GM21528 (cell line): ENCODE results near the gene SLC66A2.
"Not testable (repeated sequence)": the region's sequence is repeated elsewhere in the genome, so short reads cannot be mapped to it uniquely, and the experiment has no call there.

Source experiments
- ATAC-seq: cut with Tn5 transposase; IDR thresholded peaks from one replicate; pipeline ENCODE4 v1.9.1; 2021; ENCODE audit warnings: mild to moderate bottlenecking, moderate library complexity; ENCODE audit not compliant: unreplicated experiment, low FRiP score

SLC66A2 gene

GRCh38 chr18:79883461-79884293, 67.8 kb downstream of the SLC66A2 start:
- no peak for ATAC-seq

- ATAC-seq, result no peak
These were observed 68.8 kb downstream of the SLC66A2 start for GRCh38 chr18:79882522-79883241.

- ATAC-seq, result no peak
These were observed 69.8 kb downstream of the SLC66A2 start for GRCh38 chr18:79881695-79882094.

DNA sequence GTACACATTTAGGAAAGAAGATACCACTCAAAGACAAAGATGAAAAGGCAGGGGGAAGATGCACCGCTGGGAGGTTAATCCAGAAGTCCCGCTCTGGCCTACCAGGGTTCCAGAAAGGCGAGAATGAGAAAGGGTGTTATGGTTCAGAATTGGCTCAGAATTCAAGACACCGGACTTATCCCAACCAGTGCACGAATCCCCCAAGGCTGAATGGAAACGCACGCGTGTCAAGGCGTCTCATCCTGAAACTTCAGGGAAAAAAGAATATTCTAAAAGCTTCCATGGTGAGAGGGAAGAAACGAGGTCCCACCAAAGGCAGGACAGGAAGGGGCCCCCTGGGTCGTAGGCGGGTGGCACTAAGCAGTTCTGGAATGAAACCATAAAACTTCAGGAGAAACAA, 71.9 kb downstream of the SLC66A2 start:
- ATAC-seq, result no peak

DNA sequence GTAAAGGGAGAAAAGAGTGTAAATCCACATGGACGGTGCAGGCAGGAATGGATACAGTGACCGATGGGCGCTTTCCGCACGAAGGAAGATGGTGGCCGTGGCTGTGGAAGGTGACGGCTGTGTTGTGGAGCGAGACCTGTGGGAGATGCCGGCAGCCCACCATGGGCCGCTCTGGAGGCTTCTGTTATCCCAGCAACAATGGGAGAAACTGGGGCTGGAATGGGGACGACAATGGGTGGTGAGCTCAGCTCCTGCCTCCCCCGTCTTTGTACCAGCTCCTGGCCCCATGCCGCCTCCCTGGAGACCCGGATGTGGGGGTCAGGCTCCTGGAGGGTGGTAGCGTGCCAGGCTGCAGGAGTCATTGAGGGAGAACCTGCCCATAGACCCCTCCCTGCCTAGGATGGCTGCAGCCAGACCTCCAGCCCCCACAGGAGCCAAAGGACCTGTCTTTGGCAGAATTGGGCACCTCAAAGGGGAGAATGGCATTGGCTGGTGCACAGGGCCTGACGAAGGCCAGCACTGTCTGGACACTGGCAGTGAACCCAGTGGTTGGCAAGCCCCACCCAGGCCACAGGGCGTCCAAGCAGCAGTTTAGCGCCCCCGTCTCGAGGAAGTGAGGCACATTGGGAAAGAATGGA, 72.6 kb downstream of the SLC66A2 start:
- ATAC-seq, result no peak

DNA sequence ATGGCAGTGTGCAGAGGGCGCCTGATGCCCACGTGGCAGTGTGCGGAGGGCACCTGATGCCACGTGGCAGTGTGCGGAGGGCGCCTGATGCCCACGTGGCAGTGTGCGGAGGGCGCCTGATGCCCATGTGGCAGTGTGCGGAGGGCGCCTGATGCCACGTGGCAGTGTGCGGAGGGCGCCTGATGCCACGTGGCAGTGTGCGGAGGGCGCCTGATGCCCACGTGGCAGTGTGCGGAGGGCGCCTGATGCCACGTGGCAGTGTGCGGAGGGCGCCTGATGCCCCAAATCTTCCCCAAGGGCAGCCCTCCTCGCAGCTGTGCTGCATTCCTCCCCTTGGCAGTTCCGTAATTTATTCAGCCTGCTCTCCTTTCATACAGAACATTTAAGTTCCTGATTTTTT, 73.2 kb downstream of the SLC66A2 start:
- not testable (repeated sequence) for ATAC-seq

- no peak for ATAC-seq
These were observed 74.0 kb downstream of the SLC66A2 start for GRCh38 chr18:79877163-79878091.

- ATAC-seq, result no peak
These were observed 75.0 kb downstream of the SLC66A2 start for GRCh38 chr18:79876497-79876896.

GRCh38 chr18:79875931-79876461, 75.5 kb downstream of the SLC66A2 start:
- ATAC-seq, result no peak

DNA sequence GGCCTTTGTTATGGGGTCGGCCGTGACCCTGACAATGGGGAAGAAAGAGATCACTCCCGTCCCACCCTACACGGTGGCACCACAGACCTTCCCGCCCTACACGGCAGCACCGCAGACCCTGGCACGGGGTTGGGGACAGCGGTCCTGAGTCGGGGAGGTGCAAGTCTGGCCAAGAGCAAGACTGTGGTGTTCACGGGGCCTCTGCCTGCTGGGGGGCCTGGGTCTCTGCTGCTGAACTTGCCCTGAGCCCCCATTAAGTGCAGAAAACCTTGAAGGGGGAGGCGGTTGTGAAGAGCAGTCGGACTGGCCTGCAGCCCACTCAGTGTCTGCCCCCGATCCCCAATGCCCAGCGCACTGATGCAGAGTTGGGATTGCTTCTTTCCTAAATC, 75.9 kb downstream of the SLC66A2 start:
- ATAC-seq, result no peak

- ATAC-seq, result no peak
These were observed 76.6 kb downstream of the SLC66A2 start for GRCh38 chr18:79874553-79875530.

GRCh38 chr18:79873449-79874110, 77.9 kb downstream of the SLC66A2 start:
- ATAC-seq, result no peak

GRCh38 chr18:79872527-79873444, 78.7 kb downstream of the SLC66A2 start:
- ATAC-seq, result no peak

- ATAC-seq, result no peak
These were observed 79.9 kb downstream of the SLC66A2 start for GRCh38 chr18:79871481-79872091.

- ATAC-seq, result no peak
These were observed 80.4 kb downstream of the SLC66A2 start for GRCh38 chr18:79871026-79871390.

DNA sequence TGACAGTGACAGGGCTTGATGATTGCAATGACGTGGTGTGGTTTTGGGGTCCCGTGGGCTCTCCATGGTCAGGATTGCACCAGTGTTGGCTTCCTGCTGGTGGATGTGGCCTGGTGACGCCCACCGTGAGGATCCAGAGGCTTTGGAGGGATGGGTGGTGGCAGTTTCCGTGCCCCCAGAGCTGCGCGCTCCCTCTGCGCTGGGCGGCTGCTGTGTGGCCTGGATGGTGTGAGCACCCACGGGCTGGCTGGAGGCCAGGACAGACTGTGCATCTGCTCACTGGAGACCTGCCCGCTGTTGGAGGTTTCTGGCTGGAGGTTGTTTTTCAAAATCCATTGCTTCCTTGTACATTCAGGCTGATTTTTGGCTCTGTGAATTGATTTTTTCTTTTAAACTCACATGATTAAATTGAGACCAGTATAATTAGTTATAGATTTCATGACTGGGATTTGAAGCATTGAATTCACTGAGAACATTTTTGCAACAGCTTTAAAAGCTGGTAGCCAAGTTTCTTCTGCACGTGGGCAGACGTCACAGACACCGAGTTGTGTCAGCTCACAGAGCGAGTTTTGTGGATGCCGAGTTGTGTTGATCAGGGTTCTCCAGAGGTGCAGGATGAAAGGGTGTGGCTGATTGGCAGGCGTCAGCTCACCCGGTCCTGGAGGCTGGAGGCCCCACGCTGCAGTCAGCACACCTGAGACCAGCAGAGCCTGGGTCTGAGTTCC, 81.0 kb downstream of the SLC66A2 start:
- no peak for ATAC-seq
